Dermis lymphatic vessel endothelial cell (primary cell): ENCODE measurements around the gene PSME3. TPM values are rescaled to one million over a fixed set of nuclear protein-coding genes. Genes with fewer than 3 reads are reported as not detected.

ENCODE experiments used
- total RNA-seq: library from RNA; depleted of rRNA; stranded (reverse); fragments of >200 nt; gene quantifications from 2 replicates; pipeline ENCODE4 v1.2.1, GENCODE V29; 2014

PSME3 gene, protein sequence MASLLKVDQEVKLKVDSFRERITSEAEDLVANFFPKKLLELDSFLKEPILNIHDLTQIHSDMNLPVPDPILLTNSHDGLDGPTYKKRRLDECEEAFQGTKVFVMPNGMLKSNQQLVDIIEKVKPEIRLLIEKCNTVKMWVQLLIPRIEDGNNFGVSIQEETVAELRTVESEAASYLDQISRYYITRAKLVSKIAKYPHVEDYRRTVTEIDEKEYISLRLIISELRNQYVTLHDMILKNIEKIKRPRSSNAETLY
- total RNA-seq: 48.9 and 65.9 TPM in 2 replicates

DNA sequence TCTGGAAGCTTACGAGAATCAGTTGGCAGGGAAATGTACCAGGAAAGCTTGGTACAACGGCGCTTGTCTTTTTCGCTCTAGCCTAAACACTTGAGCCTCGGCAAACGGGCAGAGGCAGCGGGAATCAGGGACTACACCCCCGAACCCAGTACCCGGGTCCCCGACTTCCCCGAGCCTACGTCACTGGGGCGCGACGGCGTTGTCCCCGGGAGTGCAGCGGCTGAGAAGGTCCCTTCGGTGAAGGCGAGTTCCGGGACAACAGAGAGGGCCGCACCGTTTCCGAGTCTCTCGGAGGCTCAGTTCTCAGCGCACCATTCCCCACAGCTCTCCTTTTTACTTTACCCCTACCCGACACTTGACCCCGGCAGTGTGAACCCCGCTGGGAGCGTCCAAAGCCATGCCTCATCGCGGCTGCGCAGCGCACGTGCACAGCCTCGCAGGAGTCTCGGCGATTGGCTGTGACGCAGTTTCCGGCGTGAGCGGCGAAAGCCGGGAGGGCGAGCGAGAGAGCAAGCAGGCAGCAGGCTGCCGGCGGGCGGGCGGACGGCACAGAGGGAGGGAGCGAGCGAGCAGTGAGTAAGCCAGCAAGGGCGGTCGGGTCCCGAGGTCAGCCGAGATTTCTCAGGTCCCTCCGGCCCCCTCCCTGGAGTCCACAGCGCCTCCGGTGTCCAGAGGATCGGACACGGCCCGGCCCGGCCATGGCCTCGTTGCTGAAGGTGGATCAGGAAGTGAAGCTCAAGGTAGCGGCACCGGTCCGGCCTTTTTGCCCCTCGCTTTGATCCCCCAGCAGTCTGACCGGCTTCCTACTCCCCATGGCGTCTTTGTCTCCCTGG, at the start of gene PSME3:
TSS of gene PSME3 (plus strand) at position 464 of the 833 bp plus-strand sequence. CDS start at position 699, 235 bp downstream.

DNA sequence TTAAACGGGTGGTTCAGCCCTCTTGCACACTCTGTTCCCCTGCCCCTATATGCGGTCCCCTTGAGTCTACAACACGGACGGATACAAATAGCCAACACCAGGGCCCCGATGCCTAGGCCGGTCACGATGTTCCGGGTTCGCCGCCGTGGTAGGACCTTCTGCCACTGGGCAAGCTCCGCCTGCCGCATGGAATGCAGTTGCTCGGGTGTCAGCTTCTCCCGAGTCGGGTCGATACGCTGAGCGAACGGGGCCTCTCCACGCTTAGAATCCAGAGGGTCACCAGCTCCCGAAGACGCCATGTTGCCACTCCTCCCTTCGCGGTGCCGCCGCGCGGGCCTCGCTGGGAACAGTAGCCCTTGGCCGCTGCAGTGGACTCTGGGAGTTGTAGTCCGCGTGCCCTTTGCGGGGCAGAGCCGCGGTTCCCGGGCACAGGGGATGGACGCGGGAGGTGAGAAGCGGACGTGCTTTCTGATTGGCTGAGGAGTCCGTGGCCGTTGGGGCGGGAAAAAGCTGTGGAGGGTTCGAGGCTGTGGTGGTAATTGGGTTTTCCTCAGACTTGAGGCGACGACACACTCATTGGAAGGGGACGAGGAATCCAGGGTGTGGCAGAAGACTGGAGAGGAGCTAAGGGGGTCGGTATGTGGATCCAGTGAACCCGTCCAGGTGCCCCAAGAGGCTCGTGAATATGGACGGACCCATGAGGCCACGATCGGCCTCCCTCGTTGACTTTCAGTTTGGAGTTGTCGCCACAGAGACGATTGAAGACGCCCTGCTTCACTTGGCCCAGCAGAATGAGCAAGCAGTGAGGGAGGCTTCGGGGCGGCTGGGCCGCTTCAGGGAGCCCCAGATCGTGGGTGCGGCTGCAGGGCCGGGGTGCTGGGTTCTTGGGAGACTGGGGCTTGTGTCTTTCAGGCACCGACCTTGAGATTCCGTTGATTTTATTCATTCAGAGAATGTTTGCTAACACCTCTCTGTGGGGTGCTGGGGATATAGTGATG, 34.5 kb upstream of the PSME3 start, which contains the start of the genes CNTD1 and COA3:
TSS of gene CNTD1 (plus strand) at position 479 of the 998 bp plus-strand sequence. CDS start at position 686, 207 bp downstream.
TSS of gene COA3 (minus strand) at position 322 of the 998 bp plus-strand sequence. CDS start at position 299, 23 bp downstream.

DNA sequence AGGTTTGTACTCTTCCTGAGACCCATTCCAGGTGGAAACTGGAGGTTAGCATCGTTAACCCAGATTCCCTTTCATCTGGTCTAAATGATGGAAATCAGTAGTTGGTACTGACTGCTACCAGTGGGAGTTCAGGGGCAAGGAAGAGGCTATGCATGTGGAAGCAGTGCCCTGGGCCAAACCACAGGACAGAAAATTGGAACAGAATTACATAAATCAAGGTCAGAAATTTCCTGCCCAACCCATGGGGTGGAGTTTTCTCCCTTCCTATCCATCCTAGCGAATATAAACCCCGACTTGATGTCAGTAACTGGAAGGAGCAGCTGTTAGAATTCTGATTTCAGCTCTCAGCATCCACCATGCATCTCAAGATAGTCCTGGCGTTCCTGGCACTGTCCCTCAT, 11.1 kb downstream of the PSME3 start, which contains the start of gene AOC2:
TSS of gene AOC2 (plus strand) at position 310 of the 400 bp plus-strand sequence. CDS start at position 357, 47 bp downstream.

DNA sequence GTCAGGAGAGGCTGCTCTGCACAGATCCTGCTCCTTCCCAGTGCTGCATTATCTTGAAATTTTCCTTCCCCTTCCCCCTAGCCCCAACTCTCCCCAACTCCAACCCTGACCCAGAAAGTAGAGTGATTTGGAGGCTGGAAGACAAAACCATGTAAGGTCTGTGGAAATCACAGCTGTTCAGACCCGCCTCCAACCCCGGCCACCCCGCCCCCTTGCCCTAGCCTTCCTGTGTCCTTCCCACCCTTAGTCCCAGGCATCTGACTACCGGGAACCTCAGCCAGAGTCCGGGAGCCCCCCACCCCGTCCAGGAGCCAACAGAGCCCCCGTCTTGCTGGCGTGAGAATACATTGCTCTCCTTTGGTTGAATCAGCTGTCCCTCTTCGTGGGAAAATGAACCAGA, 17.8 kb downstream of the PSME3 start, which contains the start of gene AOC3:
TSS of gene AOC3 (plus strand) at position 246 of the 400 bp plus-strand sequence. CDS start at position 391, 145 bp downstream.

Other genes starting within 250 kb of the PSME3 start
- gene RETREG3, start 224.0 kb upstream of the PSME3 start, total RNA-seq: 65.7 and 83.3 TPM in 2 replicates
- gene TUBG1, start 223.7 kb upstream of the PSME3 start, total RNA-seq: 10.8 and 11.5 TPM in 2 replicates
- gene TUBG2, start 174.1 kb upstream of the PSME3 start, total RNA-seq: 4.2 and 5.4 TPM in 2 replicates
- 13.0 and 16.8 TPM in 2 replicates for gene PLEKHH3, start 156.4 kb upstream of the PSME3 start, total RNA-seq
- gene CCR10, start 151.6 kb upstream of the PSME3 start, total RNA-seq: 2.4 and 3.9 TPM in 2 replicates
- 6.7 and 9.9 TPM in 2 replicates for gene CNTNAP1, start 150.9 kb upstream of the PSME3 start, total RNA-seq
- gene EZH1, start 88.4 kb upstream of the PSME3 start, total RNA-seq: 12.4 and 13.8 TPM in 2 replicates
- 15.6 and 21.5 TPM in 2 replicates for gene RAMP2, start 72.2 kb upstream of the PSME3 start, total RNA-seq
- 42.3 and 46.2 TPM in 2 replicates for gene VPS25, start 59.9 kb upstream of the PSME3 start, total RNA-seq
- gene WNK4, start 52.8 kb upstream of the PSME3 start, total RNA-seq: 0.54 and 1.5 TPM in 2 replicates
- 63.1 and 74.3 TPM in 2 replicates for gene COA3, start 34.7 kb upstream of the PSME3 start, total RNA-seq
- gene CNTD1, start 34.5 kb upstream of the PSME3 start, total RNA-seq: not detected in 2 replicates
- 143 and 162 TPM in 2 replicates for gene BECN1, start 9.1 kb upstream of the PSME3 start, total RNA-seq
- gene AOC2, start 11.2 kb downstream of the PSME3 start, total RNA-seq: 0.22 and 0.43 TPM in 2 replicates
- gene AOC3, start 17.8 kb downstream of the PSME3 start, total RNA-seq: 0.33 and 0.43 TPM in 2 replicates
- not detected in 2 replicates for gene G6PC1, start 67.4 kb downstream of the PSME3 start, total RNA-seq
- 12.9 and 14.1 TPM in 2 replicates for gene AARSD1, start 131.1 kb downstream of the PSME3 start, total RNA-seq
- gene PTGES3L, start 146.7 kb downstream of the PSME3 start, total RNA-seq: 0.09 and 0.11 TPM in 2 replicates
- 10.1 and 10.5 TPM in 2 replicates for gene RUNDC1, start 147.2 kb downstream of the PSME3 start, total RNA-seq
- gene RPL27, start 165.0 kb downstream of the PSME3 start, total RNA-seq: 986 and 1,404 TPM in 2 replicates
- gene IFI35, start 173.4 kb downstream of the PSME3 start, total RNA-seq: 7.8 and 10.7 TPM in 2 replicates
- 128 and 141 TPM in 2 replicates for gene VAT1, start 189.0 kb downstream of the PSME3 start, total RNA-seq
- 0.09 and 0.11 TPM in 2 replicates for gene RND2, start 191.8 kb downstream of the PSME3 start, total RNA-seq